ENCODE data around the gene METTL9. TPM values are rescaled to one million over a fixed set of nuclear protein-coding genes. Genes with fewer than 3 reads are reported as not detected.

METTL9 gene
- total and polyA plus RNA-seq, 2 of the 13 experiments (the other 11 are each of a cell fraction or from before 2014, with no cell fraction given): 123 to 204 TPM

DNA sequence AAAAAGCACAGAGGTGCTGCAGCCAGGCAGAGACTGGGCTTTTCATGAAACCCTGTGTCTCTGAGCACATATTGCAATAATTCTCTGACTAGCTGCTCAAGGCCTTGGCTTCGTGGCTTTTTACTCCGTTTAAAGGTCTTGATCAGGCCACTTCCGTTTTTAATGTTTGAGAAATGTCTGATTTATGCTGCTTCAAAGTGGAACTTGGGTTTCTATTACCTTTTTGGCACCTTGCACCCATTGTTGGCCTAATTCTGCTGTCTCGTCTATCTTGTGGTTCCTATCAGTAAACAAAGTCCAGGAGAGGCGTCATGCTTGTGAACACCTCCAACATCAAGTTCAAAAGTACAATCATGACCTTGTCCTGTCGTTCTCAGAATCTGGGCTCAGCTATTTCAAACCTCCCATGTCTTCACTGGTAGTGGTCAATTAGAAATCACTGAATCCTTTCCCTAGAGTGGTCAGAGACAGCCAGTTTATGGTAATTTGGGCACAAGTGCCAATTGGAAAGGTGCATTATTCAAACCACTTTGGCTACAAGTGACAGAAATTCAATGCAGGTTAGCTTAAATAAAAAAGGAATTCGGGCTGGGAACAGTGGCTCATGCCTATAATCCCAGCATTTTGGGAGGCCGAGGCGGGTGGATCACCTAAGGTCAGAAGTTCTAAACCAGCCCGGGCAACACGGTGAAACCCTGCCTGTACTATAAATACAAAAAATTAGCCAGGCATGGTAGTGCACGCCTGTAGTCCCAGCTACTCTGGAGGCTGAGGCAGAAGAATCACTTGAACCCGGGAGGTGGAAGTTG, 33.3 kb upstream of the METTL9 start (continued):
- TF ChIP-seq, protein P1, sequence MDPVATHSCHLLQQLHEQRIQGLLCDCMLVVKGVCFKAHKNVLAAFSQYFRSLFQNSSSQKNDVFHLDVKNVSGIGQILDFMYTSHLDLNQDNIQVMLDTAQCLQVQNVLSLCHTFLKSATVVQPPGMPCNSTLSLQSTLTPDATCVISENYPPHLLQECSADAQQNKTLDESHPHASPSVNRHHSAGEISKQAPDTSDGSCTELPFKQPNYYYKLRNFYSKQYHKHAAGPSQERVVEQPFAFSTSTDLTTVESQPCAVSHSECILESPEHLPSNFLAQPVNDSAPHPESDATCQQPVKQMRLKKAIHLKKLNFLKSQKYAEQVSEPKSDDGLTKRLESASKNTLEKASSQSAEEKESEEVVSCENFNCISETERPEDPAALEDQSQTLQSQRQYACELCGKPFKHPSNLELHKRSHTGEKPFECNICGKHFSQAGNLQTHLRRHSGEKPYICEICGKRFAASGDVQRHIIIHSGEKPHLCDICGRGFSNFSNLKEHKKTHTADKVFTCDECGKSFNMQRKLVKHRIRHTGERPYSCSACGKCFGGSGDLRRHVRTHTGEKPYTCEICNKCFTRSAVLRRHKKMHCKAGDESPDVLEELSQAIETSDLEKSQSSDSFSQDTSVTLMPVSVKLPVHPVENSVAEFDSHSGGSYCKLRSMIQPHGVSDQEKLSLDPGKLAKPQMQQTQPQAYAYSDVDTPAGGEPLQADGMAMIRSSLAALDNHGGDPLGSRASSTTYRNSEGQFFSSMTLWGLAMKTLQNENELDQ (CRISPR knock-in tag; IDR thresholded peaks at IDR 0.05; ENCODE audit: borderline replicate concordance): peak; percentile 83
- no peak for TF ChIP-seq ZNF34 (CRISPR knock-in tag; IDR thresholded peaks at IDR 0.05; ENCODE audit: borderline replicate concordance)
- peak; percentile 92 for TF ChIP-seq FOXJ3 (CRISPR knock-in tag; IDR thresholded peaks at IDR 0.05; ENCODE audit: borderline replicate concordance)
- TF ChIP-seq MIER3 (CRISPR knock-in tag; IDR thresholded peaks at IDR 0.05; ENCODE audit: borderline replicate concordance): peak; percentile 79; the same call in 1 of the 2 replicates
- TF ChIP-seq ONECUT2 (CRISPR knock-in tag; IDR thresholded peaks at IDR 0.05): no peak
- TF ChIP-seq, protein P2, sequence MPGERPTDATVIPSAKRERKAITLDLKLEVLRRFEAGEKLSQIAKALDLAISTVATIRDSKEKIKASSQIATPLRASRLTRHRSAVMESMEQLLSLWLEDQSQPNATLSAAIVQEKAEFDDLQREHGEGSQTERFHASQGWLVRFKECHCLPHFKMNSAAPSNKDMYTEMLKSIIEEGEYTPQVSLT (CRISPR knock-in tag; IDR thresholded peaks at IDR 0.05; ENCODE audit: borderline replicate concordance, low read depth): peak; percentile 75; the same call in 1 of the 2 replicates
- no peak for TF ChIP-seq ZNF230 (CRISPR knock-in tag; IDR thresholded peaks at IDR 0.05)
- TF ChIP-seq ZSCAN20 (CRISPR knock-in tag; IDR thresholded peaks at IDR 0.05; ENCODE audit: borderline replicate concordance): no peak
- peak; percentile 76; the same call in 1 of the 2 replicates for TF ChIP-seq CREM (IDR thresholded peaks at IDR 0.05)
- TF ChIP-seq CREM (CRISPR knock-in tag; IDR thresholded peaks at IDR 0.05): no peak
- TF ChIP-seq SOX5 (CRISPR knock-in tag; IDR thresholded peaks at IDR 0.05; ENCODE audit: borderline replicate concordance): peak; percentile 91
- TF ChIP-seq ZNF549 (CRISPR knock-in tag; IDR thresholded peaks at IDR 0.05): no peak
- peak; percentile 50 for TF ChIP-seq ZEB1 (IDR thresholded peaks at IDR 0.05; ENCODE audit: insufficient replicate concordance, low read depth)
- TF ChIP-seq ZNF616 (CRISPR knock-in tag; IDR thresholded peaks at IDR 0.05; ENCODE audit: low read depth): no peak
- TF ChIP-seq PTBP1 (IDR thresholded peaks at IDR 0.05; ENCODE audit: low read depth, low read length, poor library complexity, severe bottlenecking): no peak
- TF ChIP-seq NCOA2 (CRISPR knock-in tag; IDR thresholded peaks at IDR 0.05): peak; percentile 73; the same call in 1 of the 2 replicates
- TF ChIP-seq, protein P3, sequence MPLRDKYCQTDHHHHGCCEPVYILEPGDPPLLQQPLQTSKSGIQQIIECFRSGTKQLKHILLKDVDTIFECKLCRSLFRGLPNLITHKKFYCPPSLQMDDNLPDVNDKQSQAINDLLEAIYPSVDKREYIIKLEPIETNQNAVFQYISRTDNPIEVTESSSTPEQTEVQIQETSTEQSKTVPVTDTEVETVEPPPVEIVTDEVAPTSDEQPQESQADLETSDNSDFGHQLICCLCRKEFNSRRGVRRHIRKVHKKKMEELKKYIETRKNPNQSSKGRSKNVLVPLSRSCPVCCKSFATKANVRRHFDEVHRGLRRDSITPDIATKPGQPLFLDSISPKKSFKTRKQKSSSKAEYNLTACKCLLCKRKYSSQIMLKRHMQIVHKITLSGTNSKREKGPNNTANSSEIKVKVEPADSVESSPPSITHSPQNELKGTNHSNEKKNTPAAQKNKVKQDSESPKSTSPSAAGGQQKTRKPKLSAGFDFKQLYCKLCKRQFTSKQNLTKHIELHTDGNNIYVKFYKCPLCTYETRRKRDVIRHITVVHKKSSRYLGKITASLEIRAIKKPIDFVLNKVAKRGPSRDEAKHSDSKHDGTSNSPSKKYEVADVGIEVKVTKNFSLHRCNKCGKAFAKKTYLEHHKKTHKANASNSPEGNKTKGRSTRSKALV (CRISPR knock-in tag; IDR thresholded peaks at IDR 0.05): peak; percentile 80; the same call in 1 of the 2 replicates
- no peak for TF ChIP-seq ZFP36L1 (CRISPR knock-in tag; IDR thresholded peaks at IDR 0.05)
- TF ChIP-seq ZSCAN25 (CRISPR knock-in tag; IDR thresholded peaks at IDR 0.05): peak; percentile 47; the same call in 1 of the 2 replicates
- TF ChIP-seq KLF13 (CRISPR knock-in tag; IDR thresholded peaks at IDR 0.05): no peak
- no peak for TF ChIP-seq MTF2 (CRISPR knock-in tag; IDR thresholded peaks at IDR 0.05; ENCODE audit: borderline replicate concordance)
- TF ChIP-seq ZNF672 (CRISPR knock-in tag; IDR thresholded peaks at IDR 0.05): no peak
- TF ChIP-seq, protein P4, sequence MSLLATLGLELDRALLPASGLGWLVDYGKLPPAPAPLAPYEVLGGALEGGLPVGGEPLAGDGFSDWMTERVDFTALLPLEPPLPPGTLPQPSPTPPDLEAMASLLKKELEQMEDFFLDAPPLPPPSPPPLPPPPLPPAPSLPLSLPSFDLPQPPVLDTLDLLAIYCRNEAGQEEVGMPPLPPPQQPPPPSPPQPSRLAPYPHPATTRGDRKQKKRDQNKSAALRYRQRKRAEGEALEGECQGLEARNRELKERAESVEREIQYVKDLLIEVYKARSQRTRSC (CRISPR knock-in tag; IDR thresholded peaks at IDR 0.05; ENCODE audit: low read depth): no peak
- TF ChIP-seq, protein P5, sequence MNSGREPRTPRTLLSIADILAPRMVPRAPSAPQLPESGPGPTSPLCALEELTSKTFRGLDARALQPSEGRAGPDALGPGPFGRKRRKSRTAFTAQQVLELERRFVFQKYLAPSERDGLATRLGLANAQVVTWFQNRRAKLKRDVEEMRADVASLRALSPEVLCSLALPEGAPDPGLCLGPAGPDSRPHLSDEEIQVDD (CRISPR knock-in tag; IDR thresholded peaks at IDR 0.05; ENCODE audit: borderline replicate concordance): no peak

Data from HepG2 (cell line).